K562 (cell line): ENCODE data around the gene VSIG4. TPM values are rescaled to one million over a fixed set of nuclear protein-coding genes. Genes with fewer than 3 reads are reported as not detected.

Source experiments
- ARNT ChIP-seq, 2 experiments: fragments of 450-650 bp; IDR thresholded peaks; 2 replicates each; pipeline ENCODE4 v1.6.1; 2016; ENCODE audit warnings: mild to moderate bottlenecking in 1 of 2
- CBFA2T2 ChIP-seq: fragments of 450-650 bp; conservative IDR thresholded peaks from 2 replicates; pipeline ENCODE4 v1.6.1; 2017; ENCODE audit warnings: mild to moderate bottlenecking
- CCAR2 ChIP-seq: fragments of 200-400 bp; formaldehyde crosslinking; IDR thresholded peaks from 2 replicates; pipeline ENCODE4 v1.6.1; 2017; ENCODE audit warnings: mild to moderate bottlenecking, low read depth, low read length
- CHAMP1 ChIP-seq: fragments of 450-650 bp; IDR thresholded peaks from 2 replicates; pipeline ENCODE4 v1.6.1; 2016; ENCODE audit warnings: mild to moderate bottlenecking
- CREM ChIP-seq: IDR thresholded peaks from 2 replicates; pipeline ENCODE4 v1.6.1; 2014; ENCODE audit warnings: antibody characterized with exemption, low read depth
- HDAC3 ChIP-seq: fragments of 450-650 bp; IDR thresholded peaks from 2 replicates; pipeline ENCODE4 v1.6.1; 2018; ENCODE audit warnings: borderline replicate concordance, mild to moderate bottlenecking, moderate library complexity; ENCODE audit not compliant: partially characterized antibody
- KLF13 ChIP-seq: fragments of 450-650 bp; IDR thresholded peaks from 2 replicates; pipeline ENCODE4 v1.6.1; 2016; ENCODE audit warnings: missing genetic modification characterization, low read depth, mild to moderate bottlenecking, missing compliant biosample characterization, moderate library complexity, borderline replicate concordance
- MLLT1 ChIP-seq, 2 experiments: fragments of 450-650 bp; IDR thresholded peaks; 2 replicates each; pipeline ENCODE4 v1.6.1; 2016
- NONO ChIP-seq, 2 experiments: fragments of 200-400 bp in 1 of 2; fragments of 450-650 bp in 1 of 2; formaldehyde crosslinking in 1 of 2; IDR thresholded peaks; 2 replicates each; pipeline ENCODE4 v1.6.1; 2017; ENCODE audit warnings: low read depth in 2 of 2, mild to moderate bottlenecking in 2 of 2, moderate library complexity in 2 of 2, low read length in 1 of 2
- PRDM10 ChIP-seq: fragments of 450-650 bp; IDR thresholded peaks from 2 replicates; pipeline ENCODE4 v1.6.1; 2018; ENCODE audit not compliant: partially characterized antibody
- RAD21 ChIP-seq, 2 experiments: fragments of 250-450 bp in 1 of 2; fragments of 450-650 bp in 1 of 2; sonication (Bioruptor Pico) in 1 of 2; formaldehyde crosslinking in 1 of 2; IDR thresholded peaks in 1 of 2; conservative IDR thresholded peaks in 1 of 2; 2 replicates each; pipeline versions ENCODE4 v1.4.0 to v1.8.0; 2020 to 2022; ENCODE audit warnings: mild to moderate bottlenecking in 2 of 2, moderate library complexity in 1 of 2
- RBM17 ChIP-seq: fragments of 200-400 bp; formaldehyde crosslinking; IDR thresholded peaks from 2 replicates; pipeline ENCODE4 v1.6.1; 2017; ENCODE audit warnings: low read depth, mild to moderate bottlenecking, low read length, borderline replicate concordance
- RBM39 ChIP-seq: fragments of 200-400 bp; formaldehyde crosslinking; optimal IDR thresholded peaks from 2 replicates; pipeline ENCODE3; 2018; ENCODE audit warnings: low read depth, low read length
- VEZF1 ChIP-seq: fragments of 200-800 bp; sonication (Bioruptor generic); IDR thresholded peaks from 2 replicates; pipeline ENCODE4 v1.6.1; 2017; ENCODE audit warnings: missing genetic modification characterization, missing compliant biosample characterization
- ZNF121 ChIP-seq: sonication (generic); formaldehyde crosslinking; conservative IDR thresholded peaks from 2 replicates; pipeline ENCODE4 v1.8.0; 2022; ENCODE audit warnings: missing genetic modification reagents
- ZNF143 ChIP-seq: sonication (generic); formaldehyde crosslinking; IDR thresholded peaks from 2 replicates; pipeline ENCODE4 v1.9.0; 2022; ENCODE audit warnings: mild to moderate bottlenecking, missing genetic modification reagents
- ZNF212 ChIP-seq: fragments of 450-650 bp; formaldehyde crosslinking; IDR thresholded peaks from 2 replicates; pipeline ENCODE4 v1.4.0; 2020; ENCODE audit warnings: mild to moderate bottlenecking
- ZNF253 ChIP-seq: fragments of 250-450 bp; sonication (Bioruptor Pico); conservative IDR thresholded peaks from 2 replicates; pipeline ENCODE4 v1.6.1; 2021; ENCODE audit warnings: mild to moderate bottlenecking
- polyA plus RNA-seq, 8 experiments: library from polyadenylated mRNA; depleted of rRNA in 4 of 8; stranded (reverse) in 5 of 8; unstranded in 3 of 8; fragments of >200 nt; fragmentation: Nextera tagmentation in 2 of 8; fragmentation: Illumina TruSeq in 1 of 8; extraction: Ambion mirVana in 2 of 8; extraction: Trizol in 1 of 8; gene quantifications; 2 replicates each; pipeline versions ENCODE4 v1.2.1 to v1.2.3, GENCODE V29; 2011 to 2014; ENCODE audit warnings: inconsistent platforms in 1 of 8, missing spikeins in 1 of 8
- total RNA-seq, 7 experiments: library from RNA; depleted of rRNA in 6 of 7; stranded (reverse); fragments of >200 nt in 6 of 7; fragmentation: Illumina TruSeq in 2 of 7; extraction: Trizol in 2 of 7; gene quantifications; 2 replicates each; pipeline versions ENCODE4 v1.2.1 to v1.2.3, GENCODE V29; 2011 to 2021; ENCODE audit warnings: low replicate concordance in 1 of 7

VSIG4 gene
- total and polyA plus RNA-seq, 9 of the 15 experiments (the other 6 are each of a cell fraction or from before 2014, with no cell fraction given): 0.22 to 1.6 (median 0.46) TPM; not detected in 1

GRCh38 chrX:66030505-66031317 lies 9.2 kb downstream of the VSIG4 start (continued):
- TF ChIP-seq HDAC3 (peak; percentile 63), CBFA2T2 (peak; percentile 85), NONO (IDR thresholded peaks at IDR 0.05; ENCODE audit: low read depth in 2 of 2, low read length in 1 of 2) (no peak), KLF13 (tag) (no peak), ARNT (IDR thresholded peaks at IDR 0.05) (peak in 1 of 2 experiments; percentile 67; a peak in 2 of 4 replicates), ZNF143 (CRISPR knock-in tag) (no peak), ZNF212 (CRISPR knock-in tag) (no peak), RAD21 (CRISPR knock-in tag; conservative IDR thresholded peaks at IDR 0.05 in 1 of 2, IDR thresholded peaks at IDR 0.05 in 1 of 2) (peak; percentile 44 to 64), RBM17 (no peak), CHAMP1 (no peak), RBM39 (no peak), VEZF1 (CRISPR knock-in tag) (no peak), PRDM10 (no peak), ZNF253 (CRISPR knock-in tag) (no peak), CCAR2 (no peak), CREM (no peak), MLLT1 (IDR thresholded peaks at IDR 0.05) (no peak), ZNF121 (CRISPR knock-in tag) (no peak)
